BLaER1 treated with 17β-estradiol and CSF1 and Interleukin-3, amounts not matched to agents 10 nM and 100 nM (cell line): ENCODE results near the gene KIF5C.
"Not testable (repeated sequence)": the region's sequence is repeated elsewhere in the genome, so short reads cannot be mapped to it uniquely, and the experiment has no call there.

ENCODE experiments used
- H3K27ac ChIP-seq, 11 experiments: shearing (Covaris generic); formaldehyde crosslinking; 2 replicates each; pipeline ENCODE4 v1.8.1; 2022
- H3K27me3 ChIP-seq, 11 experiments: shearing (Covaris generic); formaldehyde crosslinking; 2 replicates each; pipeline ENCODE4 v1.8.1; 2022
- H3K36me3 ChIP-seq, 11 experiments: shearing (Covaris generic); formaldehyde crosslinking; 2 replicates each; pipeline ENCODE4 v1.8.1; 2022
- H3K4me1 ChIP-seq, 10 experiments: shearing (Covaris generic); formaldehyde crosslinking; 2 replicates each; pipeline ENCODE4 v1.8.1; 2022
- H3K4me2 ChIP-seq, 11 experiments: shearing (Covaris generic); formaldehyde crosslinking; 2 replicates each; pipeline ENCODE4 v1.8.1; 2022
- H3K4me3 ChIP-seq, 10 experiments: shearing (Covaris generic); formaldehyde crosslinking; 2 replicates each; pipeline ENCODE4 v1.8.1; 2022
- H3K9ac ChIP-seq, 11 experiments: shearing (Covaris generic); formaldehyde crosslinking; 2 replicates each; pipeline ENCODE4 v1.8.1; 2022
- H3K9me3 ChIP-seq, 11 experiments: shearing (Covaris generic); formaldehyde crosslinking; replicated peaks in 1 of 11; 2 replicates each; pipeline ENCODE4 v1.8.1; 2022
- H4K20me1 ChIP-seq, 11 experiments: shearing (Covaris generic); formaldehyde crosslinking; 2 replicates each; pipeline ENCODE4 v1.8.1; 2022
- Cebpa-rat ChIP-seq, 11 experiments: shearing (Covaris generic); IDR thresholded peaks; 2 replicates each; pipeline ENCODE4 v1.8.1; 2022

KIF5C gene

DNA sequence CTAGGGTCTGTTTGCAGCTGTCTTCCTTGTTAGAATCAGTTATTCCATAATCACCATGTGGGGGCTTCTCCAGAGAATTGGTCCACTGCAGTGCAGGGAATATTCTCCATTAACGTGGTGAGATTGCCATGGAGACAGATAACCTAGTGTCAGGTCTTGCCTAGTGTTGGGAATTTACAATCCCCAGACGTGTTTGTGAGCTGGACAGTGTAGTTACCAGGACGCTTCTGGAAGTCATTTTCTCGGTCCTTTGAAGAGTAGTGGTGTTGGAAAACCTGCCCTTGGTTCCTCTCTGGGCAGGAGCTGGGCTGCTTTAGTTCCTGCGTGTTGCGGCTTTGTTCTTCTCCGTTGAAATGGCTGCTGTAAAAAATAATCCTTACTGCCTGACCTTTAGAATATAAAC, 94.6 kb downstream of the KIF5C start:
- Histone ChIP-seq H3K36me3 (peaks cover 0 to 8% (median 0%) of the 10 kb centered on the region in 11 experiments; a peak in 1 of 22 replicates), H3K27me3 (no peaks in the 10 kb centered on the region), H3K9ac (no peak overlapping the region), H3K4me2 (no peak overlapping the region), H3K4me1 (peaks cover 16 to 26% (median 24%) of the 10 kb centered on the region in 10 experiments), H4K20me1 (no peaks in the 10 kb centered on the region), H3K4me3 (no peak overlapping the region), H3K9me3 (no peaks in the 10 kb centered on the region), H3K27ac (no peak overlapping the region)
- no peak for TF ChIP-seq Cebpa-rat (IDR thresholded peaks at IDR 0.05)

DNA sequence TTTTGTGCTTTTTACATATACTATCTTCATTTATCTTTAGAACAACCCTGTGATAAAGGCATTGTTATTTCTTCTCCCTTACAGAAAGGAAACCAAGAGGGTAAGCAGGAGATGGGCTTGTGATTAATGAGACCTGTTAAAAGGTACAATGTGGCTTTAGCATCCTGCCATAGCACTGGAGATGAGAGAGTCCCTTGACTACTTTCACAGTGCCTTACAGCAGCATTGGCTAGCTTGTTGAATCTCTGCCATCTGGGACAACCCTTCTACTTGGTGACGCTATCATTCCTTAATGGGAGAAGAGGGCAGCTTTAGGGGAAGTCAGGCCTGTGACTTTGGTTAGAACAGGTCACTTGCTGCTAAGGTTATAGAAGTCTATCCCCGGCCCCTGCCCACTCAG, 95.4 kb downstream of the KIF5C start:
- no peaks in the 10 kb centered on the region for H4K20me1 ChIP-seq
- H3K9me3 ChIP-seq = no peaks in the 10 kb centered on the region
- H3K27ac ChIP-seq = no peak overlapping the region
- H3K9ac ChIP-seq = no peak overlapping the region
- H3K4me3 ChIP-seq = no peak overlapping the region
- H3K36me3 ChIP-seq = peaks cover 0 to 8% (median 0%) of the 10 kb centered on the region in 11 experiments; a peak in 1 of 22 replicates
- H3K4me2 ChIP-seq = 0 out of 22 replicates have a peak overlapping the region, but pooled peaks of 1 of the 11 experiments have one; percentile 8
- no peak for TF ChIP-seq Cebpa-rat (IDR thresholded peaks at IDR 0.05)
- H3K4me1 ChIP-seq = peaks cover 15 to 22% (median 19%) of the 10 kb centered on the region in 10 experiments
- H3K27me3 ChIP-seq = no peaks in the 10 kb centered on the region

DNA sequence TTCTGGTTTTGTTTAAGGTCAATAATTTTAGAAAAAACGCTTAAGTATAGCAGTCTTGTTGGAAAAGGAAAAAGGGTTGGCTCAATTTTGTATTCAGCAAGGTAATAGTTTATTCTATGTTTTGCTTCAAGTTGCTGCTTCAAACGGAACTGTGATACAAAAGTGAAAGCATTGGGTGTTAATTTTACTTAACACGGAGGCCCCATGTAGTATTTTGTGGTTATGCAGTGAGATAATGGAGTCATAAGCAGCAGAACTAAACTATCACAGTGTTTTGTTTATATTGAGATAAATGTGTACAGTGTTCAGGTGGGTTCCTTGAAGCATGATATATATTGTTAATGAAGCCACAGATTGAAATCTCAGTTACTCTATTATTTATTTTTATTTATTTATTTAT, 96.5 kb downstream of the KIF5C start:
- no peak overlapping the region for H3K4me3 ChIP-seq
- peaks cover 3 to 10% (median 7%) of the 10 kb centered on the region in 10 experiments for H3K4me1 ChIP-seq
- H3K36me3 ChIP-seq = peaks cover 0 to 8% (median 0%) of the 10 kb centered on the region in 11 experiments; a peak in 1 of 22 replicates
- no peak overlapping the region for H3K9ac ChIP-seq
- H3K4me2 ChIP-seq = no peak overlapping the region
- H3K27ac ChIP-seq = no peak overlapping the region
- no peak for TF ChIP-seq Cebpa-rat (IDR thresholded peaks at IDR 0.05)
- no peaks in the 10 kb centered on the region for H4K20me1 ChIP-seq
- H3K27me3 ChIP-seq = no peaks in the 10 kb centered on the region
- H3K9me3 ChIP-seq = no peaks in the 10 kb centered on the region

DNA sequence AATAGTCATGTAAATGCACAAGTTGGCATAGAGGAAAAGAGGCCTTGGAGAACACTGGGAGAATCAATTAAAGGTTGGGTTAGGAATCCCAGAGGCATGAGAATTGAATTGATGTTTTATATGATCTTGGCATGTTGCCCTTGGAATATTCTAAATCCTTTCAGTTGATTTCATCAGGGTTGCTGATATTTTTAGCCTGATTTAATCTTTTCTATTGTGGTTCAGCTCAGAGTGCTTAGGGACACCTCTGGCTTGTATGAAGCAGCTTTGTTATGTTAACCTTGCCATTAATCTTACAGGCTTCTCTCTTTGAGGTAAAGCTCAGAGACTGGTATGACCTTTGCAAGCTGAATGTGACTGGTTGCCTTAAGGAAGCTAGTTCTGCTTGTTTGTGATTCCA, 99.1 kb downstream of the KIF5C start:
- H3K4me3 ChIP-seq = no peak overlapping the region
- no peaks in the 10 kb centered on the region for H3K27me3 ChIP-seq
- H3K4me2 ChIP-seq = no peak overlapping the region
- TF ChIP-seq Cebpa-rat (IDR thresholded peaks at IDR 0.05) = no peak
- H3K9me3 ChIP-seq = no peaks in the 10 kb centered on the region
- peaks cover 0 to 8% (median 0%) of the 10 kb centered on the region in 11 experiments; a peak in 1 of 22 replicates for H3K36me3 ChIP-seq
- H3K9ac ChIP-seq = no peak overlapping the region
- peaks cover 0 to 5% (median 0%) of the 10 kb centered on the region in 10 experiments; a peak in 1 of 20 replicates for H3K4me1 ChIP-seq
- no peak overlapping the region for H3K27ac ChIP-seq
- H4K20me1 ChIP-seq = no peaks in the 10 kb centered on the region

DNA sequence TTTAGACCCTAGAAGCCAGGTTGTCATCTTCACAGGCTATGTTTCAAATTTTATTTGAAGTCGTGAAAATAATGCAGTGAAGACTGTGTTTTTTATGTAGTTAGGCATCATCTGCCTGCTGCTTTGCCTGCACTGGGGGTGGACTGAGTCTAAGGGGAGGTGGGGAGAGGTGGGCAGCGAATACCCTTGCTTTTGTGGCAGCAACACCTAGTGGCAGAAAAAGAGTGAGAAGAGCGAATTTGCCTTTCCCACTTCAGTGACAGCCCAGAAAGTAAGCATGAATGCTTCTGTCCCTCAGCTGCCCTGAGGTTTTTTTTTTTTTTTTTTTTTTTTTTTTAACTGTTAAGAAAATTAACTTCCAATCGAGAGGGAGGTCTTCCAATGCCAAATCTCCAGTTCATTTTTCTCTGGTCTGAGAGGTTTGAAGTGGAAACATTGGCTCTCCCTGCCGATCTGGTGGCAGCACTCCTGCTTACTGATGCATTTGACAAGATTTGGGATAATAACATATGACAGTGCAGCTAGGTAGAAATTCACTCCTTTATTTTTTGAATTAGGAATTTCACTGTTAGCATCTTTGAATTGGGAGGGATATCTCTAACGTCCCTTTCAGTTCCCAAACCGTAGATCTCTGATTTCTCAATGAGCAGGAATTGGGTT, 103.1 kb downstream of the KIF5C start:
- TF ChIP-seq Cebpa-rat (IDR thresholded peaks at IDR 0.05) = no peak
- no peaks in the 10 kb centered on the region for H4K20me1 ChIP-seq

DNA sequence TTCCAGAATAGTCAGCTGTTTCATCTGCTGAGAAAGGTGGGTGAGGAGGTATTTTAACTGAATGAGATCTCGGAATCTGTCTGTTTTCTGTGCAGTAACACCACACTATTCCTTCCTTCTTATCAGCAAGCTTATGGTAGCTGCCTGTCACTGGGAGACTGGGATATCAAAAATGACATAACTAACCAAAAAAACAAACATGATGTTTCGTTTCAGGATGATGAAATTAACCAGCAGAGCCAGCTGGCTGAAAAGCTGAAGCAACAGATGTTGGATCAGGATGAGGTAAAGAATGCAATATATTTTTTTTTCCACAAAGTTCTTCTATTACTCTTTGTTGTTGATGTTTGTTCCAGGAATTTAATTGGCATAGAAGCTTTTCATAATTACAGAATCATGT, 103.7 kb downstream of the KIF5C start:
- Histone ChIP-seq H3K9me3 (no peaks in the 10 kb centered on the region), H3K27me3 (no peaks in the 10 kb centered on the region), H3K4me3 (no peak overlapping the region), H3K4me1 (peaks cover 0 to 12% (median 0%) of the 10 kb centered on the region in 10 experiments; a peak in 3 of 20 replicates), H3K4me2 (0 out of 22 replicates have a peak overlapping the region, but pooled peaks of 1 of the 11 experiments have one; percentile 1), H3K9ac (no peak overlapping the region), H4K20me1 (no peaks in the 10 kb centered on the region), H3K27ac (peak overlapping the region in 2 of 11 experiments; percentile 15 to 36; a peak in 1 of 22 replicates), H3K36me3 (peaks cover 0 to 13% (median 0%) of the 10 kb centered on the region in 11 experiments; a peak in 3 of 22 replicates)
- TF ChIP-seq Cebpa-rat (IDR thresholded peaks at IDR 0.05) = no peak

More for the DNA sequence above, 103.1 kb downstream of the KIF5C start:
- H3K4me2 ChIP-seq = no peak overlapping the region
- H3K27me3 ChIP-seq = no peaks in the 10 kb centered on the region
- H3K9ac ChIP-seq = no peak overlapping the region
- H3K27ac ChIP-seq = no peak overlapping the region
- peaks cover 0 to 12% (median 0%) of the 10 kb centered on the region in 10 experiments; a peak in 3 of 20 replicates for H3K4me1 ChIP-seq
- H3K36me3 ChIP-seq = peaks cover 0 to 13% (median 0%) of the 10 kb centered on the region in 11 experiments; a peak in 3 of 22 replicates
- H3K4me3 ChIP-seq = no peak overlapping the region
- no peaks in the 10 kb centered on the region for H3K9me3 ChIP-seq

DNA sequence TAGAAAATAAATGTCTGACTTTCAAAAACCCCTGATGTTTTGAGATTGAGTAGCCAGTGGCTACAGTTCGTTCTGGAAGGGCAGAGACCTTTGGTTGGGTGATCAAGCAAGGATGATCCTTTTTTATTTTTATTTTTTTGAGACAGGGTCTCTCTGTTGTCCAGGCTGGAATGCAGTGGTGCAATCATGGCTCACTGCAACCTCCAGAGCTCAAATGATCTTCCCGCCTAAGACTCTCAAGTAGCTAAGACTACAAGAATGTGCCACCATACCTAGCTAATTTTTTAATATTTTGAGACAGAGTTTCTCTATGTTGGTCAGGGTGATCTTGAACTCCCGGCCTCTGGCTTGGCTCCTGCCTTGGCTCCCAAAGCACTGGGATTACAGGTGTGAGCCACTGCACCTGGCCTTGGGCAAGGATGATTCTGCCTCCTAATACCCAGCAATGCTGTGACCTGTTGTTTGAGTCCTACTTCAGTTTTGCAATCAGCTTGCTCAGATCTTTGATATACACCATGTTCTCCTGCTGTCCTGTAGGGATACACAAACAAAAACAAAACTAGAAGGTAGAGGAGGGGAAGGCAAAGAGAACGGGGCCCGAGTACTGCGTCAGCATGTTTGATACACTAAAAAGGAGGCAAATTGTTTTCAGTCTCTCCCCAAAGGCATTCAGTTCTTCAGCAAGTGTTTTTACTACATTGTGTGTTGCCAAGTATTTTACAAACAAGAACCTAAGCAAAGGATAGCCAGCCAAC, 104.3 kb downstream of the KIF5C start:
- peaks cover 0 to 12% (median 0%) of the 10 kb centered on the region in 10 experiments; a peak in 3 of 20 replicates for H3K4me1 ChIP-seq
- H3K4me2 ChIP-seq = peak overlapping the region in 2 of 11 experiments; percentile 1 to 4; a peak in 1 of 22 replicates
- H3K9me3 ChIP-seq = peaks cover 0 to 2% (median 0%) of the 10 kb centered on the region in 11 experiments; a peak in 2 of 22 replicates
- no peak overlapping the region for H3K4me3 ChIP-seq
- H4K20me1 ChIP-seq = no peaks in the 10 kb centered on the region
- peak overlapping the region in 3 of 11 experiments; percentile 13 to 36 (median 15); a peak in 2 of 22 replicates for H3K27ac ChIP-seq
- no peaks in the 10 kb centered on the region for H3K27me3 ChIP-seq
- TF ChIP-seq Cebpa-rat (IDR thresholded peaks at IDR 0.05) = no peak
- H3K36me3 ChIP-seq = peaks cover 0 to 14% (median 1%) of the 10 kb centered on the region in 11 experiments; a peak in 6 of 22 replicates
- no peak overlapping the region for H3K9ac ChIP-seq

DNA sequence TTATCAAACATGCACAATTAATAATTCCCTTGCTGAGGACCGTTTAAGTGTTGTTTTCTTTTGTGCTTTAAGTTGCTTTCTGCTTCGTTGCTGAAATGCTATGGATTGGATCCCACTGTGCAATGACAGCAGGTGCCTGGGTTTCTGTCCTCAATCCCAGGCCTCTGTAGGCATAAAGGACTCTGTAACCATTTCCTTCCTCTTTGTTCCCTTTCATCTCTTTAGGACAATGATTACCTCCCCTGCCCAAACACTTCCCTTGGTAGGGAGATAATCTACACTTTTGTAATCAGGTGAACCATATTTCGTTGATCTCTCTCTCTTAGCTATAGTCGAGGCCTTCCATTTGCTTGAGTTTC, 104.9 kb downstream of the KIF5C start:
- Histone ChIP-seq H4K20me1 (no peaks in the 10 kb centered on the region), H3K9ac (no peak overlapping the region), H3K27me3 (no peaks in the 10 kb centered on the region), H3K27ac (0 out of 22 replicates have a peak overlapping the region, but pooled peaks of 1 of the 11 experiments have one; percentile 15), H3K4me1 (peaks cover 0 to 12% (median 0%) of the 10 kb centered on the region in 10 experiments; a peak in 3 of 20 replicates), H3K9me3 (peaks cover 0 to 5% (median 0%) of the 10 kb centered on the region in 11 experiments; a peak in 2 of 22 replicates), H3K4me2 (0 out of 22 replicates have a peak overlapping the region, but pooled peaks of 1 of the 11 experiments have one; percentile 1), H3K36me3 (peaks cover 0 to 20% (median 4%) of the 10 kb centered on the region in 11 experiments; a peak in 6 of 22 replicates), H3K4me3 (no peak overlapping the region)
- TF ChIP-seq Cebpa-rat (IDR thresholded peaks at IDR 0.05) = no peak

DNA sequence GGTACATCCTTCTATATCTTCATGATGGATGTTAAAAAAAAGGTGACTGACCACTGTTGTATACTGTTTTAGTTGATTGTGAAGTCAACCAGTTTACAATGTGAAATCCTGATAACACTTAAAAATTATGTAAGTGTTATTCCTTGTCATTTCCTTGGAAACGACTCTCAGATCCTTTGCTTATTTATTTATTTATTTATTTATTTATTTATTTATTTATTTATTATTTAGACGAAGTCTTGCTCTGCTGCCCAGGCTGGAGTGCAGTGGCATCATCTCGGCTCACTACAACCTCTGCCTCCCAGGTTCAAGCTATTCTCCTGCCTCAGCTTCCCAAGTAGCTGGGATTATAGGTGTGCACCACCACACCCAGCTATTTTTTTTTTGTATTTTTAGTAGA, 105.5 kb downstream of the KIF5C start:
- not testable (repeated sequence) for H3K27me3 ChIP-seq, H3K27ac ChIP-seq, H4K20me1 ChIP-seq, H3K9ac ChIP-seq, H3K9me3 ChIP-seq, H3K4me2 ChIP-seq, H3K4me3 ChIP-seq
- Histone ChIP-seq H3K36me3 (peaks cover 0 to 24% (median 4%) of the 10 kb centered on the region in 11 experiments; a peak in 6 of 22 replicates), H3K4me1 (peaks cover 0 to 12% (median 0%) of the 10 kb centered on the region in 10 experiments; a peak in 3 of 20 replicates)
